T-cell (primary cell): Measurements from ENCODE around the gene INPP4A. TPM values are rescaled to one million over a fixed set of nuclear protein-coding genes. Genes with fewer than 3 reads are reported as not detected.
"Not testable (repeated sequence)": the region's sequence is repeated elsewhere in the genome, so short reads cannot be mapped to it uniquely, and the experiment has no call there.

Source experiments
- ATAC-seq, 4 experiments: fragments of 200-7000 bp in 3 of 4; fragments of 150-1000 bp in 1 of 4; cut with Tn5 transposase; replicated peaks in 1 of 4; 1 replicate in 3 of 4; 2 replicates in 1 of 4; pipeline ENCODE4 v1.10.0; 2021; ENCODE audit warnings: moderate library complexity in 3 of 4, mild to moderate bottlenecking in 2 of 4, moderate number of reproducible peaks in 1 of 4
- CTCF ChIA-PET, 2 donors: fragments of 300-600 bp; sonication (Branson Sonifier 250); formaldehyde crosslinking; loops; one replicate each; lab custom pipeline; 2022; ENCODE audit warnings: antibody characterized with exemption in 2 of 2; lab: Charles Lee
- POLR2A ChIA-PET, 2 donors: fragments of 300-600 bp; sonication (Branson Sonifier 250); formaldehyde crosslinking; loops; one replicate each; lab custom pipeline; 2022; ENCODE audit warnings: antibody characterized with exemption in 2 of 2; lab: Charles Lee
- DNase-seq, 35 experiments: peaks; one replicate each; pipeline versions ENCODE4 v3.0.0 to v3.0.0-alpha.2; 2013 to 2023
- H3K27ac ChIP-seq: one replicate; pipeline ENCODE4 v1.5.1; 2013; ENCODE audit warnings: low read length
- H3K27me3 ChIP-seq, 2 experiments: replicated peaks in 1 of 2; 1 replicate in 1 of 2; 2 replicates in 1 of 2; pipeline versions ENCODE4 v1.6.1 to v1.7.0; 2013; ENCODE audit warnings: low read length in 1 of 2, mixed read lengths in 1 of 2; ENCODE audit not compliant: control insufficient read depth in 2 of 2, insufficient read depth in 2 of 2; ENCODE audit errors: extremely low read depth in 1 of 2
- H3K36me3 ChIP-seq, 2 donors: 1 replicate in 1 of 2; 2 replicates in 1 of 2; pipeline versions ENCODE4 v1.6.1 to v1.7.0; 2013; ENCODE audit warnings: low read length in 1 of 2; ENCODE audit not compliant: control insufficient read depth in 2 of 2, insufficient read depth in 1 of 2; ENCODE audit errors: extremely low read depth in 1 of 2
- H3K4me1 ChIP-seq, 2 experiments: 1 replicate in 1 of 2; 2 replicates in 1 of 2; pipeline versions ENCODE4 v1.6.1 to v1.7.0; 2013; ENCODE audit warnings: low read length in 2 of 2, mixed read lengths in 1 of 2; ENCODE audit not compliant: insufficient read depth in 2 of 2, control insufficient read depth in 1 of 2; ENCODE audit errors: extremely low read depth in 1 of 2
- H3K4me3 ChIP-seq, 2 donors: 1 replicate in 1 of 2; 2 replicates in 1 of 2; pipeline versions ENCODE4 v1.5.1 to v1.7.0; 2013; ENCODE audit warnings: mild to moderate bottlenecking in 2 of 2, low read length in 1 of 2, moderate library complexity in 1 of 2; ENCODE audit not compliant: control insufficient read depth in 1 of 2; ENCODE audit errors: extremely low read depth in 1 of 2
- H3K9me3 ChIP-seq: 2 replicates; pipeline ENCODE4 v1.7.0; 2013
- H3K27ac Mint-ChIP-seq, 2 donors: one replicate each; pipeline ENCODE4 v1.8.0; 2020 to 2021; ENCODE audit warnings: mild to moderate bottlenecking in 2 of 2, mixed read lengths in 2 of 2
- H3K27me3 Mint-ChIP-seq, 2 donors: one replicate each; pipeline ENCODE4 v1.8.0; 2021 to 2022; ENCODE audit warnings: mixed read lengths in 2 of 2
- H3K36me3 Mint-ChIP-seq: one replicate; pipeline ENCODE4 v1.8.0; 2021; ENCODE audit warnings: mixed read lengths
- H3K4me1 Mint-ChIP-seq, 3 donors: one replicate each; pipeline ENCODE4 v1.8.0; 2020 to 2022; ENCODE audit warnings: mixed read lengths in 3 of 3, mild to moderate bottlenecking in 1 of 3
- H3K4me3 Mint-ChIP-seq, 3 donors: one replicate each; pipeline ENCODE4 v1.8.0; 2020 to 2022; ENCODE audit warnings: mild to moderate bottlenecking in 3 of 3, mixed read lengths in 3 of 3, moderate library complexity in 3 of 3
- H3K9me3 Mint-ChIP-seq, 3 donors: one replicate each; pipeline ENCODE4 v1.8.0; 2020 to 2022; ENCODE audit warnings: mixed read lengths in 3 of 3
- WGBS: methylation state at CpG from one replicate; pipeline ENCODE4 v1.1.5; 2013; ENCODE audit warnings: missing lambda C conversion rate; ENCODE audit not compliant: insufficient coverage; 5-methylcytosine and 5-hydroxymethylcytosine counted together
- total RNA-seq, 35 experiments: library from RNA in 6 of 35; stranded (reverse) in 6 of 35; fragments of 120-200 nt in 1 of 35; gene quantifications; one replicate each; pipeline versions ENCODE4 v1.2.1 to v1.2.4 and lab custom pipeline; 2013 to 2026

INPP4A gene
- total RNA-seq, 5 donors from 2014 or later (not counting 1 experiment from before 2014, with no cell fraction given) = 126 to 153 (median 136) TPM

- H3K27me3 ChIP-seq = peaks cover 0 to 10% of the 10 kb centered on the region in 2 experiments
- WGBS = 94% methylated on average over 2 of the region's 2 CpGs
- Mint-ChIP-seq H3K4me1 (no peaks in the 10 kb centered on the region), H3K4me3 (no peak overlapping the region), H3K36me3 (no peaks in the 10 kb centered on the region), H3K27me3 (peaks cover 0 to 12% of the 10 kb centered on the region in 2 donors), H3K27ac (no peak overlapping the region), H3K9me3 (no peaks in the 10 kb centered on the region)
- CTCF ChIA-PET = no interaction called here
- H3K9me3 ChIP-seq = no peaks in the 10 kb centered on the region
- H3K36me3 ChIP-seq = no peaks in the 10 kb centered on the region
- ATAC-seq (no peak), DNase-seq (no peak)
- no peak overlapping the region for H3K4me3 ChIP-seq
- H3K27ac ChIP-seq = no peak overlapping the region
- POLR2A ChIA-PET = no interaction called here
- no peaks in the 10 kb centered on the region for H3K4me1 ChIP-seq
Measured at GRCh38 chr2:98405301-98405700, 39.4 kb upstream of the INPP4A start.

- no peaks in the 10 kb centered on the region for H3K27me3 Mint-ChIP-seq
- H3K27ac Mint-ChIP-seq = no peak overlapping the region
- no peaks in the 10 kb centered on the region for H3K9me3 Mint-ChIP-seq
- Histone ChIP-seq H3K36me3 (no peaks in the 10 kb centered on the region), H3K4me3 (no peak overlapping the region), H3K27me3 (peaks cover 0 to 10% of the 10 kb centered on the region in 2 experiments), H3K4me1 (peaks cover 0 to 3% of the 10 kb centered on the region in 2 experiments), H3K9me3 (no peaks in the 10 kb centered on the region), H3K27ac (no peak overlapping the region)
- CTCF ChIA-PET = interaction anchor here in 1 of 2 donors (0.7 kb wide), 2 partner anchors 20 to 146 kb away, joined by 3 to 4 read pairs; no protein-coding TSS in a partner anchor
- peaks cover 4 to 6% (median 5%) of the 10 kb centered on the region in 3 donors for H3K4me1 Mint-ChIP-seq
- no peaks in the 10 kb centered on the region for H3K36me3 Mint-ChIP-seq
- POLR2A ChIA-PET = no interaction called here
- no peak overlapping the region for H3K4me3 Mint-ChIP-seq
- 88% methylated on average over 4 of the region's 5 CpGs for WGBS
- DNase-seq (no peak), ATAC-seq (no peak)
Measured at GRCh38 chr2:98408155-98408554, 36.5 kb upstream of the INPP4A start.

GRCh38 chr2:98412751-98413458 lies 31.8 kb upstream of the INPP4A start:
- Histone ChIP-seq H3K36me3 (no peaks in the 10 kb centered on the region), H3K27me3 (no peaks in the 10 kb centered on the region), H3K4me1 (peaks cover 5 to 8% of the 10 kb centered on the region in 2 experiments), H3K4me3 (no peak overlapping the region), H3K9me3 (no peaks in the 10 kb centered on the region), H3K27ac (no peak overlapping the region)
- Mint-ChIP-seq H3K4me3 (no peak overlapping the region), H3K27me3 (no peaks in the 10 kb centered on the region), H3K9me3 (peaks cover 0 to 3% (median 2%) of the 10 kb centered on the region in 3 donors), H3K27ac (peak overlapping the region in 1 of 2 donors; percentile 39), H3K36me3 (no peaks in the 10 kb centered on the region), H3K4me1 (peaks cover 4 to 6% (median 6%) of the 10 kb centered on the region in 3 donors)
- WGBS = no CpG with 5 or more reads among the region's 5 CpGs
- ChIA-PET CTCF (interaction anchor here (0.6 to 1.9 kb wide), 22 partner anchors 16 to 1438 kb away, joined by 3 to 12 read pairs (median 4); no protein-coding TSS in a partner anchor), POLR2A (interaction anchor here in 1 of 2 donors (0.5 kb wide), 1 partner anchor 110 kb away, joined by 5 read pairs; no protein-coding TSS in a partner anchor)
- DNase-seq = peak in 33 of 35 experiments; percentile 13 to 89 (median 43)
- ATAC-seq = peak; percentile 84 to 90 (median 84)

- H3K9me3 Mint-ChIP-seq, H3K27me3 ChIP-seq, DNase-seq, H3K4me1 Mint-ChIP-seq, H3K27ac ChIP-seq, H3K36me3 Mint-ChIP-seq, ATAC-seq, POLR2A ChIA-PET, H3K27me3 Mint-ChIP-seq, H3K9me3 ChIP-seq, H3K4me1 ChIP-seq, H3K36me3 ChIP-seq, H3K4me3 Mint-ChIP-seq, H3K4me3 ChIP-seq, CTCF ChIA-PET: not testable (repeated sequence)
- 97% methylated on average over 7 of the region's 7 CpGs for WGBS
- peak overlapping the region in 1 of 2 donors; percentile 3 for H3K27ac Mint-ChIP-seq
Measured at GRCh38 chr2:98414246-98414645, 30.4 kb upstream of the INPP4A start.

DNA sequence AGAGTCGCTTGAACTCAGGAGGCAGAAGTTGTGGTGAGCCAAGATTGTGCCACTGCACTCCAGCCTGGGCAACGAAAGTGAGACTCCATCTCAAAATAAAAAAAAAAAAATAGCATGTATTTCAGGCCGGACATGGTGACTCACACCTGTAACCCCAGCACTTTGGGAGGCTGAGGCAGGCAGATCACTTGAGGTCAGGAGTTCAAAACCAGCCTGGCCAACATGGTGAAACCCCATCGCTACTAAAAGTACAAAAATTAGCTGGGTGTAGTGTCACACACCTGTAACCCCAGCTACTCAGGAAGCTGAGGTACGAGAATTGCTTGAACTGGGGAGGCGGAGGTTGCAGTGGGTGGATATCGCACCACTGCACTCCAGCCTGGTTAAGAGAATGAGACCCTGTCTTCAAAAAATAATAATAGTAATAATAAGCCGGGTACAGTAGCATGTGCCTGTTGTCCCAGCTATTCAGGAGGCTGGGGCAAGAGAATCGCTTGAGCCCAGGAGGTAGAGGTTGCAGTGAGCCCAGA lies 28.9 kb upstream of the INPP4A start:
- not testable (repeated sequence) for H3K27me3 ChIP-seq, H3K27ac Mint-ChIP-seq, H3K9me3 Mint-ChIP-seq

GRCh38 chr2:98416383-98417159 lies 28.1 kb upstream of the INPP4A start:
- peaks cover 0 to 8% (median 2%) of the 10 kb centered on the region in 3 donors for H3K9me3 Mint-ChIP-seq
- Histone ChIP-seq H3K4me3 (no peak overlapping the region), H3K4me1 (peaks cover 5 to 8% of the 10 kb centered on the region in 2 experiments), H3K36me3 (no peaks in the 10 kb centered on the region), H3K27ac (no peak overlapping the region), H3K9me3 (no peaks in the 10 kb centered on the region), H3K27me3 (no peaks in the 10 kb centered on the region)
- no peak overlapping the region for H3K27ac Mint-ChIP-seq
- H3K36me3 Mint-ChIP-seq = no peaks in the 10 kb centered on the region
- no peak overlapping the region for H3K4me3 Mint-ChIP-seq
- ATAC-seq (no peak), DNase-seq (no peak)
- no CpG with 5 or more reads among the region's 2 CpGs for WGBS
- ChIA-PET CTCF (interaction anchor here in 1 of 2 donors (0.6 to 1.1 kb wide), 2 partner anchors 77 to 99 kb away, joined by 3 read pairs; no protein-coding TSS in a partner anchor), POLR2A (interaction anchor here in 1 of 2 donors (0.6 kb wide), 1 partner anchor 30 kb away, joined by 4 read pairs; no protein-coding TSS in a partner anchor)
- peaks cover 4 to 6% (median 6%) of the 10 kb centered on the region in 3 donors for H3K4me1 Mint-ChIP-seq
- H3K27me3 Mint-ChIP-seq = no peaks in the 10 kb centered on the region

More for the DNA sequence above, 28.9 kb upstream of the INPP4A start:
- not testable (repeated sequence) for H3K4me3 ChIP-seq, H3K4me1 Mint-ChIP-seq, H3K27ac ChIP-seq, H3K9me3 ChIP-seq, H3K4me3 Mint-ChIP-seq, DNase-seq, H3K36me3 ChIP-seq, H3K4me1 ChIP-seq, H3K36me3 Mint-ChIP-seq, H3K27me3 Mint-ChIP-seq
- peak in 1 of 4 experiments; percentile 39 for ATAC-seq
- WGBS = 90% methylated on average over 4 of the region's 9 CpGs
- ChIA-PET POLR2A (interaction anchor here in 1 of 2 donors (0.6 kb wide), 1 partner anchor 30 kb away, joined by 4 read pairs; no protein-coding TSS in a partner anchor), CTCF (interaction anchor here (0.9 to 1.3 kb wide), 4 partner anchors 31 to 99 kb away, joined by 3 to 5 read pairs (median 4); no protein-coding TSS in a partner anchor)
